A673 (cell line): ENCODE results near the gene TTC7B.

Experiments used
- EZH2 ChIP-seq: fragments of 200-600 bp; sonication (generic); IDR thresholded peaks from 2 replicates; pipeline ENCODE4 v1.6.1; 2017; ENCODE audit warnings: borderline replicate concordance, low read depth, mild to moderate bottlenecking, mixed read lengths, antibody characterized with exemption, low read length; ENCODE audit not compliant: poor library complexity, severe bottlenecking
- TF ChIP-seq, protein P1 (sequence below): fragments of 300-800, 200-600 bp; sonication (generic); conservative IDR thresholded peaks from 2 replicates; pipeline ENCODE4 v1.5.1; 2017; ENCODE audit warnings: low read depth, mild to moderate bottlenecking, antibody characterized with exemption, low read length, moderate library complexity, mixed read lengths

DNA sequence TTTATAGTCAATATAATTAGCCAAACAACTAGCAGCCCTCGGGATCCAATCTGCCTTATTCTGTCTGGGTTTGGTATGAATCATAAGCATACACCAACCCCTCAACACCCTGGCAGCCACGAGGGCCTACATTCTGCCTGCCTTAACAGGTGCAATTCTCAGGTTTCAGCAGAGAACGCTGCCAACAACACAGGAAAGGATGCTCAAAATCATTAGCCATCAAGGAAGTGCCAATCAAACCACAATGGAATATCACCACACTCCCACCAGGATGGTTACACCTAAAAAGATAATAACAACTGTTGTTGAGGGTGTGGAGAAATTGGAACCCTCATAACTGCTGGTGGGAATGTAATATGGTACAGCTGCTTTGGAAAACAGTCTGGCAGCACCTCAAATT lies 122.8 kb downstream of the TTC7B start:
- TF ChIP-seq, protein P1, sequence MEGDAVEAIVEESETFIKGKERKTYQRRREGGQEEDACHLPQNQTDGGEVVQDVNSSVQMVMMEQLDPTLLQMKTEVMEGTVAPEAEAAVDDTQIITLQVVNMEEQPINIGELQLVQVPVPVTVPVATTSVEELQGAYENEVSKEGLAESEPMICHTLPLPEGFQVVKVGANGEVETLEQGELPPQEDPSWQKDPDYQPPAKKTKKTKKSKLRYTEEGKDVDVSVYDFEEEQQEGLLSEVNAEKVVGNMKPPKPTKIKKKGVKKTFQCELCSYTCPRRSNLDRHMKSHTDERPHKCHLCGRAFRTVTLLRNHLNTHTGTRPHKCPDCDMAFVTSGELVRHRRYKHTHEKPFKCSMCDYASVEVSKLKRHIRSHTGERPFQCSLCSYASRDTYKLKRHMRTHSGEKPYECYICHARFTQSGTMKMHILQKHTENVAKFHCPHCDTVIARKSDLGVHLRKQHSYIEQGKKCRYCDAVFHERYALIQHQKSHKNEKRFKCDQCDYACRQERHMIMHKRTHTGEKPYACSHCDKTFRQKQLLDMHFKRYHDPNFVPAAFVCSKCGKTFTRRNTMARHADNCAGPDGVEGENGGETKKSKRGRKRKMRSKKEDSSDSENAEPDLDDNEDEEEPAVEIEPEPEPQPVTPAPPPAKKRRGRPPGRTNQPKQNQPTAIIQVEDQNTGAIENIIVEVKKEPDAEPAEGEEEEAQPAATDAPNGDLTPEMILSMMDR, result no peak
- no peak for TF ChIP-seq EZH2
